EH (cell line): Measurements from ENCODE around the gene MACROH2A1.
A peak's percentile ranks its signal among the peaks of the same experiment; 100 is the strongest.

Experiments used
- DNase-seq: peaks from one replicate; pipeline ENCODE4 v3.0.0-alpha.2; 2015; ENCODE audit warnings: low read depth

The MACROH2A1 gene

GRCh38 chr5:135397084-135397483, 1.9 kb downstream of the MACROH2A1 start:
- no peak for DNase-seq

GRCh38 chr5:135396459-135397055, 2.5 kb downstream of the MACROH2A1 start:
- no peak for DNase-seq

GRCh38 chr5:135395866-135396265, 3.2 kb downstream of the MACROH2A1 start:
- DNase-seq: no peak

GRCh38 chr5:135395451-135395850, 3.6 kb downstream of the MACROH2A1 start:
- DNase-seq: no peak

- DNase-seq: no peak
Measured at GRCh38 chr5:135394095-135394494, 4.9 kb downstream of the MACROH2A1 start.

- DNase-seq: peak; percentile 82
Measured at GRCh38 chr5:135393691-135394090, 5.3 kb downstream of the MACROH2A1 start.

GRCh38 chr5:135393229-135393628, 5.8 kb downstream of the MACROH2A1 start:
- DNase-seq: no peak

GRCh38 chr5:135392256-135392655, 6.8 kb downstream of the MACROH2A1 start:
- DNase-seq: peak; percentile 92

GRCh38 chr5:135391869-135392255, 7.2 kb downstream of the MACROH2A1 start:
- peak; percentile 81 for DNase-seq

GRCh38 chr5:135391116-135391868, 7.7 kb downstream of the MACROH2A1 start:
- peak; percentile 94 for DNase-seq

GRCh38 chr5:135388860-135389435, 10.1 kb downstream of the MACROH2A1 start:
- DNase-seq: no peak

- DNase-seq: peak; percentile 59
Measured at GRCh38 chr5:135387629-135387960, 11.4 kb downstream of the MACROH2A1 start.

GRCh38 chr5:135386886-135387628, 12.0 kb downstream of the MACROH2A1 start:
- DNase-seq: peak; percentile 94

GRCh38 chr5:135386096-135386495, 12.9 kb downstream of the MACROH2A1 start:
- peak; percentile 80 for DNase-seq

- DNase-seq: no peak
Measured at GRCh38 chr5:135385576-135385975, 13.5 kb downstream of the MACROH2A1 start.

- DNase-seq: no peak
Measured at GRCh38 chr5:135384898-135385297, 14.1 kb downstream of the MACROH2A1 start.

- DNase-seq: no peak
Measured at GRCh38 chr5:135383803-135384495, 15.1 kb downstream of the MACROH2A1 start.

- no peak for DNase-seq
Measured at GRCh38 chr5:135382981-135383380, 16.1 kb downstream of the MACROH2A1 start.

GRCh38 chr5:135382106-135382790, 16.8 kb downstream of the MACROH2A1 start:
- no peak for DNase-seq

- peak; percentile 91 for DNase-seq
Measured at GRCh38 chr5:135379046-135379654, 19.9 kb downstream of the MACROH2A1 start.
